ENCODE data around the gene GFRA3. TPM values are rescaled to one million over a fixed set of nuclear protein-coding genes. Genes with fewer than 3 reads are reported as not detected.
"Not testable (repeated sequence)": the region's sequence is repeated elsewhere in the genome, so short reads cannot be mapped to it uniquely, and the experiment has no call there.

GFRA3 gene
- polyA plus RNA-seq (2013, experiment 1 of 2), result 0.80 TPM
- 0.70 TPM for polyA plus RNA-seq (2013, experiment 2 of 2)

GRCh38 chr5:138274189-138274853 is at the start of gene GFRA3:
Gene GFRA3, minus strand, starts transcription at chr5:138274621. Its CDS starts 197 bp downstream, at chr5:138274424.
- no peaks in the 10 kb centered on the region for H3K9me3 ChIP-seq (ENCODE audit: insufficient read depth, low read depth, low read length)
- no peaks in the 10 kb centered on the region for H3K36me3 ChIP-seq (ENCODE audit: insufficient read depth, low read length)
- H3K9ac ChIP-seq (ENCODE audit: low read depth, low read length), result peak within 1 kb of the TSS; percentile 24; the same call in 1 of the 2 replicates
- H3K4me1 ChIP-seq (ENCODE audit: insufficient read depth, low read length), result peaks cover 6% of the 10 kb centered on the region
- peaks cover 42% of the 10 kb centered on the region for H3K27me3 ChIP-seq (ENCODE audit: insufficient read depth, low read length)
- 2% methylated on average over 62 of the region's 62 CpGs for WGBS
- H3K27ac ChIP-seq (ENCODE audit: low read depth, low read length), result no peak within 1 kb of the TSS
- peak within 1 kb of the TSS; percentile 59 for H3K4me3 ChIP-seq (ENCODE audit: low read length)

- H3K9ac ChIP-seq (ENCODE audit: low read depth, low read length); H3K4me1 ChIP-seq (ENCODE audit: insufficient read depth, low read length); H3K27me3 ChIP-seq (ENCODE audit: insufficient read depth, low read length); H3K9me3 ChIP-seq (ENCODE audit: insufficient read depth, low read depth, low read length); H3K4me3 ChIP-seq (ENCODE audit: low read length); H3K27ac ChIP-seq (ENCODE audit: low read depth, low read length): not testable (repeated sequence)
- peaks cover 57% of the 10 kb centered on the region for H3K36me3 ChIP-seq (ENCODE audit: insufficient read depth, low read length)
- WGBS, result 97% methylated on average over 4 of the region's 4 CpGs
Measured at GRCh38 chr5:138318211-138318610, 43.8 kb upstream of the GFRA3 start.

DNA sequence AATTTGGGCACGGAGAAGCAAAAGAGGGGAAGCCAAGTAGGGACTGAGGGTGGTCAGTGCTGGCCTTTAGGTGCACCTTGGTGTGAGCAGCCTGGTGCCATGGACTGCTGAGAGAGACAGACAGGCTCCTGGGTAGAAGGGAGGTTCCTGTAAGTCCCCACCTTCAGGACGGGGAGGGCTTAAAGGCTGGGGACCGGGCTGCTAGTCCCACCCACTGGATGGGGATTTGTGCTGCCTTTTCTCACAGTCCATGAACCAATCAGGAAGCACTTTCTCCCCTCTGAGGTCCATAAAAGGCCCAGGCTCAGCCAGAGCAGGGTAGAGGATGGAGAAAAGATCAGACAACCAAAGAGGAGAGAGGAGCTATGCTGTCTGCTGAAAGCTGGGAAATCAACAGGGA is 41.9 kb upstream of the GFRA3 start:
- no peaks in the 10 kb centered on the region for H3K27me3 ChIP-seq (ENCODE audit: insufficient read depth, low read length)
- 85% methylated on average over 3 of the region's 3 CpGs for WGBS
- H3K9ac ChIP-seq (ENCODE audit: low read depth, low read length), result no peak overlapping the region
- H3K9me3 ChIP-seq (ENCODE audit: insufficient read depth, low read depth, low read length), result no peaks in the 10 kb centered on the region
- H3K4me1 ChIP-seq (ENCODE audit: insufficient read depth, low read length), result no peaks in the 10 kb centered on the region
- H3K4me3 ChIP-seq (ENCODE audit: low read length), result no peak overlapping the region
- H3K27ac ChIP-seq (ENCODE audit: low read depth, low read length), result no peak overlapping the region
- peaks cover 60% of the 10 kb centered on the region for H3K36me3 ChIP-seq (ENCODE audit: insufficient read depth, low read length)

- no peak overlapping the region for H3K9ac ChIP-seq (ENCODE audit: low read depth, low read length)
- H3K27ac ChIP-seq (ENCODE audit: low read depth, low read length), result no peak overlapping the region
- H3K36me3 ChIP-seq (ENCODE audit: insufficient read depth, low read length), result peaks cover 56% of the 10 kb centered on the region
- no peaks in the 10 kb centered on the region for H3K9me3 ChIP-seq (ENCODE audit: insufficient read depth, low read depth, low read length)
- no peaks in the 10 kb centered on the region for H3K27me3 ChIP-seq (ENCODE audit: insufficient read depth, low read length)
- H3K4me1 ChIP-seq (ENCODE audit: insufficient read depth, low read length), result no peaks in the 10 kb centered on the region
- H3K4me3 ChIP-seq (ENCODE audit: low read length), result no peak overlapping the region
- 91% methylated on average over 7 of the region's 7 CpGs for WGBS
Measured at GRCh38 chr5:138315751-138316278, 41.4 kb upstream of the GFRA3 start.

DNA sequence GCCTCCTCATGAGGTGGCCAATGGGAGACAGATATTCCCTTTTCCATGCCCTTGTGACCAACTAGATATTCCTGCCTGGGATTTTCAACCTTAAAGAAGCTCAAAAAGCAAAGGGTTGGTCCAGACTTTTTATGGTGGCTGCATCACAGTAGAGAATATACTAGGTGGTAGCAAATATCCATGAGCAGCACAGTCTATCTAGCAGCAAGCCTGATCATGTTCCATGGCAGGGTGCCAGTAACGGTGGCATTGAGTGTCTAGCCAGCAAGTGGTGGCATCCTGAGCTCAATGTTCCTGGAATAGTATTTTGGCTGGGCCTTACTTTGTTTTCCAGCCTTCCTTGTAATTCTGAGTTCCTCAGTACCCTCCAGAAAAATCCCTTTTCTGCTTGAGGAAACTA is 31.4 kb upstream of the GFRA3 start:
- no peaks in the 10 kb centered on the region for H3K9me3 ChIP-seq (ENCODE audit: insufficient read depth, low read depth, low read length)
- peaks cover 14% of the 10 kb centered on the region for H3K36me3 ChIP-seq (ENCODE audit: insufficient read depth, low read length)
- 95% methylated on average over 1 of the region's 1 CpG for WGBS
- no peaks in the 10 kb centered on the region for H3K4me1 ChIP-seq (ENCODE audit: insufficient read depth, low read length)
- H3K4me3 ChIP-seq (ENCODE audit: low read length), result no peak overlapping the region
- no peaks in the 10 kb centered on the region for H3K27me3 ChIP-seq (ENCODE audit: insufficient read depth, low read length)
- no peak overlapping the region for H3K9ac ChIP-seq (ENCODE audit: low read depth, low read length)
- H3K27ac ChIP-seq (ENCODE audit: low read depth, low read length), result no peak overlapping the region

- H3K9ac ChIP-seq (ENCODE audit: low read depth, low read length), result no peak overlapping the region
- no peaks in the 10 kb centered on the region for H3K4me1 ChIP-seq (ENCODE audit: insufficient read depth, low read length)
- WGBS, result 87% methylated on average over 6 of the region's 6 CpGs
- H3K27me3 ChIP-seq (ENCODE audit: insufficient read depth, low read length), result no peaks in the 10 kb centered on the region
- H3K9me3 ChIP-seq (ENCODE audit: insufficient read depth, low read depth, low read length), result no peaks in the 10 kb centered on the region
- no peak overlapping the region for H3K27ac ChIP-seq (ENCODE audit: low read depth, low read length)
- peaks cover 9% of the 10 kb centered on the region for H3K36me3 ChIP-seq (ENCODE audit: insufficient read depth, low read length)
- no peak overlapping the region for H3K4me3 ChIP-seq (ENCODE audit: low read length)
Measured at GRCh38 chr5:138303372-138303771, 29.0 kb upstream of the GFRA3 start.

DNA sequence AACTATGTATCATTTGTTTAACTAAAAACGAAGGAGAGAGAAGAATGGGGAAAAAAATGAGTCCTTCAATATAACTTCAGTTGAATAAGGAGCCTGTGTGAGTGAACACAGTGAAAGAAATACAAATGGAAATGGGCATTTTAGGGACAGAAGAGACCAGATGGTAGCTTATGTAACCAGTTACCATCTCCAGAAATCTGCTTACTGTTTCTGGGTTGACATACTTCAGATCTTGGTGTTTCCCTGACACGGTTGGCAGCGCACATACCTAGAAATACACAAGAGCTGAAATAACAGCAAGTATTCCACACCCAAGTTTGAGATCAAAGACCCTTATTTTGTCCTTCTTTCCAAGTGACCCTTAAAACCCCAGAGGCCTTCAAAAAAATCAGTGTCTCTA is 14.9 kb upstream of the GFRA3 start:
- Histone ChIP-seq H3K9ac (ENCODE audit: low read depth, low read length) (no peak overlapping the region), H3K4me1 (ENCODE audit: insufficient read depth, low read length) (no peaks in the 10 kb centered on the region), H3K4me3 (ENCODE audit: low read length) (no peak overlapping the region), H3K27me3 (ENCODE audit: insufficient read depth, low read length) (no peaks in the 10 kb centered on the region), H3K27ac (ENCODE audit: low read depth, low read length) (no peak overlapping the region), H3K36me3 (ENCODE audit: insufficient read depth, low read length) (peaks cover 52% of the 10 kb centered on the region), H3K9me3 (ENCODE audit: insufficient read depth, low read depth, low read length) (no peaks in the 10 kb centered on the region)
- WGBS, result 87% methylated on average over 3 of the region's 3 CpGs

DNA sequence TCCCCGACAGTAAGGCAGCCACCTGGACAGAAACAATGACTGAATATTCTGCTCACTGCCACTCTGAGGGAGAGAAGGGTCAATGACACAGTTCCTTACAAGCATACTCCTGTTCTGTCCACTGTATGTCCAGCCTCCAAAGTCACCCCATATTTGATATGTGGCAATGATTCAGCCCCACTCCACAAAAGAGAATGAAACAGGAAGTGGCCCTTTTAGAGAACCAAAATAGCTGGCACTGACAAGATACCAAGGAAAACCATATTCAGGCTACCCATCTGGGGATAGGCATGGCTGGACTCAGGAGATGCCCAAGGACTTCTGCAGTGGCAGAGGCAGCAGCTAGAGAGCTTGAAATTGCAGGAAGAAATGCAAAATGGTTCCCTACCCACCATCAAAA is 12.8 kb upstream of the GFRA3 start:
- peaks cover 56% of the 10 kb centered on the region for H3K36me3 ChIP-seq (ENCODE audit: insufficient read depth, low read length)
- no peak overlapping the region for H3K27ac ChIP-seq (ENCODE audit: low read depth, low read length)
- no peaks in the 10 kb centered on the region for H3K9me3 ChIP-seq (ENCODE audit: insufficient read depth, low read depth, low read length)
- 91% methylated on average over 1 of the region's 1 CpG for WGBS
- H3K27me3 ChIP-seq (ENCODE audit: insufficient read depth, low read length), result no peaks in the 10 kb centered on the region
- no peaks in the 10 kb centered on the region for H3K4me1 ChIP-seq (ENCODE audit: insufficient read depth, low read length)
- H3K9ac ChIP-seq (ENCODE audit: low read depth, low read length), result no peak overlapping the region
- H3K4me3 ChIP-seq (ENCODE audit: low read length), result no peak overlapping the region

GRCh38 chr5:138282920-138283742 is 8.7 kb upstream of the GFRA3 start:
- WGBS, result 82% methylated on average over 7 of the region's 7 CpGs
- Histone ChIP-seq H3K9me3 (ENCODE audit: insufficient read depth, low read depth, low read length) (no peaks in the 10 kb centered on the region), H3K4me1 (ENCODE audit: insufficient read depth, low read length) (no peaks in the 10 kb centered on the region), H3K36me3 (ENCODE audit: insufficient read depth, low read length) (peaks cover 31% of the 10 kb centered on the region), H3K27ac (ENCODE audit: low read depth, low read length) (no peak overlapping the region), H3K9ac (ENCODE audit: low read depth, low read length) (no peak overlapping the region), H3K27me3 (ENCODE audit: insufficient read depth, low read length) (no peaks in the 10 kb centered on the region), H3K4me3 (ENCODE audit: low read length) (no peak overlapping the region)

- H3K9me3 ChIP-seq (ENCODE audit: insufficient read depth, low read depth, low read length), result no peaks in the 10 kb centered on the region
- H3K9ac ChIP-seq (ENCODE audit: low read depth, low read length), result no peak overlapping the region
- H3K36me3 ChIP-seq (ENCODE audit: insufficient read depth, low read length), result peaks cover 18% of the 10 kb centered on the region
- no peak overlapping the region for H3K27ac ChIP-seq (ENCODE audit: low read depth, low read length)
- H3K27me3 ChIP-seq (ENCODE audit: insufficient read depth, low read length), result peaks cover 5% of the 10 kb centered on the region
- no peak overlapping the region for H3K4me3 ChIP-seq (ENCODE audit: low read length)
- H3K4me1 ChIP-seq (ENCODE audit: insufficient read depth, low read length), result no peaks in the 10 kb centered on the region
Measured at GRCh38 chr5:138280915-138281314, 6.5 kb upstream of the GFRA3 start.

GRCh38 chr5:138276402-138277054 is 2.1 kb upstream of the GFRA3 start:
- no peak overlapping the region for H3K4me3 ChIP-seq (ENCODE audit: low read length)
- H3K27me3 ChIP-seq (ENCODE audit: insufficient read depth, low read length), result peaks cover 42% of the 10 kb centered on the region
- WGBS, result 88% methylated on average over 2 of the region's 2 CpGs
- H3K9me3 ChIP-seq (ENCODE audit: insufficient read depth, low read depth, low read length), result no peaks in the 10 kb centered on the region
- H3K4me1 ChIP-seq (ENCODE audit: insufficient read depth, low read length), result peaks cover 6% of the 10 kb centered on the region
- no peak overlapping the region for H3K9ac ChIP-seq (ENCODE audit: low read depth, low read length)
- H3K36me3 ChIP-seq (ENCODE audit: insufficient read depth, low read length), result no peaks in the 10 kb centered on the region
- H3K27ac ChIP-seq (ENCODE audit: low read depth, low read length), result no peak overlapping the region

Data from HUES64 (cell line).